Heart right ventricle (tissue), 16 donors: ENCODE measurements around the gene TLX3. TPM values are rescaled to one million over a fixed set of nuclear protein-coding genes. Genes with fewer than 3 reads are reported as not detected.

Experiments
- ATAC-seq, 8 donors: fragments of 200-7000 bp; cut with Tn5 transposase; one replicate each; pipeline ENCODE4 v1.9.1; 2020; ENCODE audit warnings: mild to moderate bottlenecking in 8 of 8, moderate library complexity in 8 of 8, moderate number of reproducible peaks in 1 of 8
- DNase-seq, 2 donors: peaks; one replicate each; pipeline ENCODE4 v3.0.0-alpha.2; 2020
- H3K27ac ChIP-seq, 10 donors: fragments of 200-600 bp; sonication (generic) in 2 of 10; one replicate each; pipeline versions ENCODE4 v1.5.0 to v1.8.0; 2020 to 2022; ENCODE audit warnings: mild to moderate bottlenecking in 3 of 10
- H3K27me3 ChIP-seq, 7 donors: fragments of 200-600 bp; one replicate each; pipeline ENCODE4 v1.8.0; 2021 to 2022; ENCODE audit warnings: mild to moderate bottlenecking in 2 of 7
- H3K36me3 ChIP-seq, 9 donors: fragments of 200-600 bp; sonication (generic) in 1 of 9; one replicate each; pipeline versions ENCODE4 v1.5.0 to v1.8.0; 2020 to 2022; ENCODE audit warnings: mild to moderate bottlenecking in 2 of 9
- H3K4me1 ChIP-seq, 9 donors: fragments of 200-600 bp; sonication (generic) in 1 of 9; one replicate each; pipeline versions ENCODE4 v1.5.0 to v1.8.0; 2020 to 2022; ENCODE audit warnings: mild to moderate bottlenecking in 4 of 9
- H3K4me3 ChIP-seq, 10 donors: fragments of 200-600 bp; sonication (generic) in 2 of 10; one replicate each; pipeline versions ENCODE4 v1.5.0 to v1.8.0; 2020 to 2022; ENCODE audit warnings: mild to moderate bottlenecking in 7 of 10, moderate library complexity in 2 of 10
- H3K9me3 ChIP-seq, 11 donors: fragments of 200-600 bp in 10 of 11; sonication (generic) in 2 of 11; one replicate each; pipeline versions ENCODE4 v1.5.0 to v1.8.0; 2013 to 2022; ENCODE audit warnings: mild to moderate bottlenecking in 2 of 11, control low read depth in 1 of 11, moderate library complexity in 1 of 11
- CTCF ChIP-seq, 9 donors: fragments of 200-600 bp; sonication (generic) in 2 of 9; IDR thresholded peaks; one replicate each; pipeline versions ENCODE4 v1.5.0 to v1.8.0; 2021 to 2022; ENCODE audit warnings: antibody characterized with exemption in 9 of 9, mild to moderate bottlenecking in 5 of 9, moderate library complexity in 1 of 9
- WGBS, 2 donors: extraction: QIAGEN DNeasy Blood & Tissue Kit; methylation state at CpG; one replicate each; pipeline ENCODE4 v1.1.7; 2013; ENCODE audit warnings: inconsistent platforms in 1 of 2; 5-methylcytosine and 5-hydroxymethylcytosine counted together
- intact Hi-C, 10 donors: fragments of 100-400 bp; cut with DNase I; formaldehyde crosslinking; loops; one replicate each; pipeline versions ENCODE4 v1.11.1 to v1.14.2; 2022
- long read RNA-seq, 3 donors: library from polyadenylated mRNA; unstranded; transcript quantifications; one replicate each; pipeline ENCODE4 v2.0.0, GENCODE V29; 2020 to 2021
- polyA plus RNA-seq, 2 donors: library from polyadenylated mRNA; stranded (reverse); fragments of 200-250 nt; gene quantifications; one replicate each; pipeline ENCODE4 v1.2.3, GENCODE V29; 2013
- total RNA-seq, 10 donors: library from RNA; stranded (reverse); fragmentation: NEBNext Ultra II Directional in 3 of 10; extraction: Animal tissue kit (Norgen Biotek cat#: 25700) in 3 of 10; gene quantifications; one replicate each; pipeline versions ENCODE4 v1.2.1 to v1.2.4, GENCODE V29; 2021 to 2023
- donor health status: Arrhythmogenic right ventricular cardiomyopathy.
- donor health status: ischemic (EF 13 %, LVEDD 7.1; RV severe dilation, severe dysfunction).
- donor health status: healthy with polysubstance abuse.
- donor health status: DM: no; HTN: yes; CAD: no.
- donor health status: DM: no; HTN: no; CAD: no.
- donor health status: ischemic (EF 25% LVEDD 6.9; RV normal size, moderate dysfunction).
- donor health status: ischemic (EF 25% LVEDD 5.7; RV mildly dilated, moderate dysfunction).
- donor health status: healthy.
- donor health status: DM: yes; HTN: yes; CAD: no.
- donor health status: Ischemic cardiomyopathy.
- donor health status: ischemic (EF 35%, LVEDD 5.7; RV mildly dilated, moderate dysfunction).
- donor health status: nonischemic (EF 11% LVEDD 7.7; RV severe dilation, severe dysfunction).
- donor health status: DM: yes; HTN: yes; CAD: no.
- donor health status: PGD.
- donor health status: ischemic (EF 29% LVEDD 5.4; RV normal size, mild dysfunction).
- donor health status: nonischemic (EF 23%, LVEDD 6.1; RV moderate dilation, normal function).

TLX3 gene
- total RNA-seq (not detected), polyA plus RNA-seq (not detected)
- long read RNA-seq, donor 1, result 0 reads
- long read RNA-seq, donor 2, result 0 reads
- long read RNA-seq, donor 3, result 0 reads

GRCh38 chr5:171308453-171309275, at the start of gene TLX3:
TLX3 (plus strand) TSS chr5:171309248; CDS start chr5:171309366, 118 bp downstream.
- no peak within 1 kb of the TSS for H3K27ac ChIP-seq
- peaks cover 8 to 54% (median 45%) of the 10 kb centered on the region in 9 donors for H3K4me1 ChIP-seq
- H3K9me3 ChIP-seq, result no peaks in the 10 kb centered on the region
- intact Hi-C loops, result no loop called here
- ATAC-seq (no peak), DNase-seq (no peak)
- no peak within 1 kb of the TSS for H3K4me3 ChIP-seq
- TF ChIP-seq CTCF (IDR thresholded peaks at IDR 0.05), result no peak
- peaks cover 59 to 100% (median 99%) of the 10 kb centered on the region in 7 donors for H3K27me3 ChIP-seq
- 2 to 5% methylated on average over 73 of the region's 73 CpGs for WGBS, 2 donors
- no peaks in the 10 kb centered on the region for H3K36me3 ChIP-seq

- no peaks in the 10 kb centered on the region for H3K27me3 ChIP-seq
- intact Hi-C loops, result no loop called here
- no peaks in the 10 kb centered on the region for H3K9me3 ChIP-seq
- H3K36me3 ChIP-seq, result no peaks in the 10 kb centered on the region
- WGBS, 2 donors, result 85 to 90% methylated on average over 1 of the region's 1 CpG
- no peak for ATAC-seq
- DNase-seq, result no peak
- no peak overlapping the region for H3K27ac ChIP-seq
- no peak overlapping the region for H3K4me3 ChIP-seq
- H3K4me1 ChIP-seq, result no peaks in the 10 kb centered on the region
- TF ChIP-seq CTCF (IDR thresholded peaks at IDR 0.05), result no peak
Observed at GRCh38 chr5:171261361-171261760, 47.7 kb upstream of the TLX3 start.

GRCh38 chr5:171261904-171262303, 47.1 kb upstream of the TLX3 start:
- TF ChIP-seq CTCF (IDR thresholded peaks at IDR 0.05), result no peak
- DNase-seq, result no peak
- ATAC-seq, result no peak
- no peaks in the 10 kb centered on the region for H3K9me3 ChIP-seq
- 92 to 94% methylated on average over 4 of the region's 4 CpGs for WGBS, 2 donors
- no peaks in the 10 kb centered on the region for H3K36me3 ChIP-seq
- H3K27me3 ChIP-seq, result no peaks in the 10 kb centered on the region
- intact Hi-C loops, result no loop called here
- no peaks in the 10 kb centered on the region for H3K4me1 ChIP-seq
- no peak overlapping the region for H3K27ac ChIP-seq
- H3K4me3 ChIP-seq, result no peak overlapping the region

GRCh38 chr5:171263181-171263580, 45.9 kb upstream of the TLX3 start:
- Histone ChIP-seq H3K27me3 (no peaks in the 10 kb centered on the region), H3K4me1 (no peaks in the 10 kb centered on the region), H3K36me3 (no peaks in the 10 kb centered on the region), H3K4me3 (no peak overlapping the region), H3K27ac (no peak overlapping the region), H3K9me3 (no peaks in the 10 kb centered on the region)
- DNase-seq (no peak), ATAC-seq (no peak)
- intact Hi-C loops, result no loop called here
- TF ChIP-seq CTCF (IDR thresholded peaks at IDR 0.05), result no peak
